Measurements from ENCODE around the gene CCDC78.

CCDC78 gene

DNA sequence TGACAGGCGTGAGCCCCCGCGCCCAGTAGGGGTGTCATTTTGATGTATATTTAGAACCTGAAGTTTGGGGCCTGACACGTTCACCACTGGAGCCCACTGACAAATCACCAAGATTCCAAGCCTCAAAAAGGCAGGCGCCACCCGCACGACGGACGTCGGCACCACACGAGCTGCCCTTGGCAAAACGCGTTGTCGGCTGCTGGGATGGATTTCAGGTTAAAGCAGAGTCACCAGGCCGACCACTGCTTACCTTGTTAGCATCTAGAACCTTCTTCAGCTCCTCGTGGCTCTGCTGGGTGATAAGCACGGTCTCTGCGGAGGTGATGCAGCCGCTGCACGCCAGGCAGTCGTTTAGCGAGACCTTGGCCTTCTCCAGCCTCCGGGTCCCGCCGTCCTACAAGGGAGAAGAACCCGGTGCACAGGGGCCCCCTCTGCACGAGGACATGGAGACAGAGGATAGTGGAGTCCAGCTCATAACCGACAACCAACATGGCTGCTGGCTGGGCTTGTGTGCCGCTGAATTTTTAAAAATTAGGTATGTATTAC is 10.8 kb upstream of the CCDC78 start:
- H3K4me1 ChIP-seq (ENCODE audit: insufficient read depth, low read length): peaks cover 6% of the 10 kb centered on the region; the same call in 1 of the 2 replicates
- no peak overlapping the region for H3K9ac ChIP-seq (ENCODE audit: low read depth, low read length)
- no peaks in the 10 kb centered on the region for H3K9me3 ChIP-seq (ENCODE audit: control insufficient read depth, insufficient read depth, low read length)
- H3K36me3 ChIP-seq (ENCODE audit: insufficient read depth, low read length): peaks cover 5% of the 10 kb centered on the region; the same call in 1 of the 2 replicates

DNA sequence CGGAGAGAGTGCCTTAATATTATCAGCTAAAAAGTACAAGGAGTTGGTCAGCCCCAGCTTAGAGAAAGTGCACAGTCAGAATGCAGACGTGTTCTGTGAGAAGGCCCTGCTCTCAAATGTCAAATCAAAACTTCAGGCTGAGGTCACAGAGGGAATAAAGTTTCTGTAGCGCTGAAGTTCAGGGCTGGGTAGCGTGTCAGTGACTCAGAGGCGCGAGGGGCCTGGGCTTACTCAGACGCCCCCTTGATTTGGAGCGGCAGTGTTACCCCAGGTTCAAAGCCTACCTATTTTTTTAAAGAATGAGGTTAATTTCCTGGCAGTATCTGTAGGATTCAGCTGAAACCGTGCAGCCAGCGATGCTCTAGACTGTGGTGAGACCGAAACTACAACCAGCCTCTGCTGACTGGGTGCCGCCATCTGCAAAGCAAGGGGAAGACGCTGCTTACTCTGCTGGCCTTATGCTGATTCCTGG is 9.8 kb upstream of the CCDC78 start:
- peaks cover 5% of the 10 kb centered on the region; the same call in 1 of the 2 replicates for H3K36me3 ChIP-seq (ENCODE audit: insufficient read depth, low read length)
- H3K9ac ChIP-seq (ENCODE audit: low read depth, low read length): no peak overlapping the region
- no peaks in the 10 kb centered on the region for H3K9me3 ChIP-seq (ENCODE audit: control insufficient read depth, insufficient read depth, low read length)
- H3K4me1 ChIP-seq (ENCODE audit: insufficient read depth, low read length): peaks cover 6% of the 10 kb centered on the region; the same call in 1 of the 2 replicates

DNA sequence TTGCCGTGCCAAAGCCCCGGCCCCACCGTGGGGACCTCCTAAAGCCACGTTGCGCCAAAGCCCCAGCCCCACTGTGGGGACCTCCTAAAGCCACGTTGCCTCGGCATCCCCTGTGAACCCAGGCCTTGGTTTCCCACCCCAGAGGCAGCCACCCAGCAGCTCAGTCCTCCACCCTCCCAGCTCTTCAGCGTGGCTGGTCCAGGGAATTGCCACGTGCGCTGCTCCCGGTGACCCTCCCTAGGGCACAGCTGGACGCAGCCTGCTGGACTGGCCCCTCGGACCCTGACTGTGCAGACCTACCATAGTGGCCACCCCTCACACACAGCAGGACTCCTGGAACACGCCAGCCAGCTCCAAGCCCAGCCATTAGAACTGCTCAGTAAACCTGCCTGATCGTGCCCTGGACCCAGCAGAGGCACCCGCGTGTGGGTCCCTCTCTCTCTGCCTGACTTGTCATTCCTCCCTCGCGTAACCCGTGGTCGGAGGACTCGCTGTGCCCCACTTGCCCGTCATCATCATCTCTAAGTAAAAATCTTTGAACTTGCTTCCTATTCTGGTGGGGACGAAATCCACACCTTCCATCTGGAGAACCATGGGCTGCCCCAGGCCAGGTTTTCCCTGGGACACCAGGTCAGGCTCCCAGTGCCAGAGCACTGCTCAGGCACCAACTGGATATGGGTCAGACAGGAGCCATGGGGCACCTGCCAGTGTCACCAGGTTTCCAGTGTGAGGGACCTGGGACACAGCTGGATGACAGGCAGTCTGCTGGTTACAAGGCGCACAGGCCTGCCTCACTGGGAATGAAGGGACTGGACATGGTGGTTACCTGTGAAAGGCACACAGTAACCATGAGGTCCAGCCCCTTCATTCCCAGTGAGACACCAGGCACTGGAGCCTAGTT is 9.0 kb upstream of the CCDC78 start:
- H3K4me1 ChIP-seq (ENCODE audit: insufficient read depth, low read length): peaks cover 6% of the 10 kb centered on the region; the same call in 1 of the 2 replicates
- peaks cover 5% of the 10 kb centered on the region; the same call in 1 of the 2 replicates for H3K36me3 ChIP-seq (ENCODE audit: insufficient read depth, low read length)
- no peak overlapping the region for H3K9ac ChIP-seq (ENCODE audit: low read depth, low read length)
- H3K9me3 ChIP-seq (ENCODE audit: control insufficient read depth, insufficient read depth, low read length): no peaks in the 10 kb centered on the region

DNA sequence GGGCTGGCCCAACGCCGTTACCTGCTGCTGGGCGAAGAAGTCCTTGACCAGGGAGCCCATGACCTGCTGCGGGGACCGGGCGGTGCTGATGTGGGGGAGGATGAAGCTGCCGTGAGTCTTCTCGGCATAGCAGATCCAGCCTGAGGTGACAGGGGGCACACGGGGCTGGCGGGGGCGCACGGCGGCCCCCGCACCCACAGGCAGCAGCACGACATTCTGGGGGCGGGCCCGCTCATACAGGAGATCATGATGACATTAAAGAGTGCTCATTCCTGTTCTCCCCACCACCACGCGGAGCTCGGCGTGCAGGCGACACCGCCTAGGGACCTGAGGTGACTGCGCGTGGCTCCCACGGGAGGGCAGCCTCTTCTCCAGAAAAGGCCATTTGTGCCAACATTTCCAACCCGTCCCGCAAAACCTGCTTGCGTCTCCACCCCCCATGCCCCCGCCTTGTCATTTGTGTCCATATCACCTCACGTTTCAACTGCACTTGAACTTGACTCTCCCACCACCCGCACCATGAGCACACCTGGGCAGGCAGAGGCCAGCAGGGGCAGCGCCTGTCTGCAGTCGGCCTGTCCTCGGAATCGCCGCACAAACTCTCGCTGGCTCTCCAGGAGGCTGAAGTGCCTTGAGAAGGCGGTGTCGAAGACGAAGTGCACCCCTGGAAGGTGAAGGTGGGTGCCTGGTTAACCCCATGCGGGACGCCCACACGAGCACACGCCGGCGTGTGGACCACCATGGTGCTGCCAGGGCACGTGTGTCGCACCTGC is 8.2 kb upstream of the CCDC78 start:
- Histone ChIP-seq H3K9ac (ENCODE audit: low read depth, low read length) (no peak overlapping the region), H3K36me3 (ENCODE audit: insufficient read depth, low read length) (peaks cover 5% of the 10 kb centered on the region; the same call in 1 of the 2 replicates), H3K4me1 (ENCODE audit: insufficient read depth, low read length) (peaks cover 3% of the 10 kb centered on the region; the same call in 1 of the 2 replicates), H3K9me3 (ENCODE audit: control insufficient read depth, insufficient read depth, low read length) (no peaks in the 10 kb centered on the region)

DNA sequence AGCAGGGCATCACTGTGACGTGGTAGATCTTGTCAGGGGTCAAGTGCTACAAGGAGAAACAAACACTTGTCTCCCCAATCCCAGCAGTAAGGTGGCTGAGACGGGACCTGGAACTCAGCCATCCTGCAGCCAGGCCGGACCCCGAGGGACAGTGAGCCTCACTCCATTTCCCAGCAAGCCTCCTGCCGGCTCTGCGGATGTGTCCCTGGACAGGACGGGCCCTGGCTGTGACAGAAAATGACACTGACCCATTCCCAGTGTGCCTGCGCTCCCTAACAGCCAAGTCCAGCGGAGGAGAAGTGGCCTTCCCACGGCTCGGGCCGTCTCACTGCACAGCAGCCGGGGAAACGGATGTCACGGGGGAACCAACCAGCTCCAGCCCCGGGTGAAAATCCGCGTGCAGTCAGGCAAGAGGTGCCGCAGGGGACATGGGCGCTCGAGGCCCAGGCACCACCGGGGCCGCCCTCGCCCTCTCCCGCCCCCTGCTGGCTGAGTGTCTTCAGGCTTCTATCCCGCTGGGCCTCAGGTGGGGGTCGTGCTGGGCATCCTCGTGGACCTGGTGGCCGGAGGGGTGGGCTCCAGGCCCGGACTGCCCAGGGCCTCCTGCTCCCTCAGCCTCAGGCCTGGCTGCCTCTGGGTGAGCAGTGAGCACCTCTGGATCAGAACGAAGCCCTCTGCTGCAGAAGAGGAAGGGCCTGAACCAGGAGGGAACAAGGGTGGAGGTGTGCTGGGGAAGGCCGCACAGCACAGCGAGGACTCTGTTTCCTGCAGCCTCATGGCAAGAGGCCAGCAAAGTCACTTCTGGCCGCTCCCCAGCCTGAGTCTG is 7.4 kb upstream of the CCDC78 start:
- no peaks in the 10 kb centered on the region for H3K9me3 ChIP-seq (ENCODE audit: control insufficient read depth, insufficient read depth, low read length)
- H3K9ac ChIP-seq (ENCODE audit: low read depth, low read length): no peak overlapping the region
- H3K4me1 ChIP-seq (ENCODE audit: insufficient read depth, low read length): peaks cover 3% of the 10 kb centered on the region; the same call in 1 of the 2 replicates
- peaks cover 5% of the 10 kb centered on the region; the same call in 1 of the 2 replicates for H3K36me3 ChIP-seq (ENCODE audit: insufficient read depth, low read length)

DNA sequence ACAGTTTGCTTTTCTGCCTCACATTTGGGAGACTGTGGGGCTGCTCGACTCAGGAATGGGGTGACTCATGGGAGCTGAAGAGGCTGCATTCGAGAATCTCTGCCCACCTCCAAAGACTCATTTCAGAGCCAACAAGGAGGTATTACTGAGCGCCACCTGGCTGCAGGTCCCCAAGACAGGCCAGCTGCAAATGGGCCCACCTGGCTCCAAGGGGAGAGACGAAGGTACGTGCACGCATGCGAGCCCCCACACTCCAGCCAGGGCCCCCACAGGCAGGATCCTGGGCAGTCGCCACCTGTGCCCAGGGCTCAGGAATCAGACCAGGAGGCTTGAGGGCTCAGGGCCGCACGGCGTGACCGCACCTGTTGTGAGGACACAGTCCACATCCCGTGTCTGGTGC is 6.7 kb upstream of the CCDC78 start:
- peaks cover 3% of the 10 kb centered on the region; the same call in 1 of the 2 replicates for H3K4me1 ChIP-seq (ENCODE audit: insufficient read depth, low read length)
- H3K9me3 ChIP-seq (ENCODE audit: control insufficient read depth, insufficient read depth, low read length): no peaks in the 10 kb centered on the region
- no peak overlapping the region for H3K9ac ChIP-seq (ENCODE audit: low read depth, low read length)
- H3K36me3 ChIP-seq (ENCODE audit: insufficient read depth, low read length): peaks cover 5% of the 10 kb centered on the region; the same call in 1 of the 2 replicates

DNA sequence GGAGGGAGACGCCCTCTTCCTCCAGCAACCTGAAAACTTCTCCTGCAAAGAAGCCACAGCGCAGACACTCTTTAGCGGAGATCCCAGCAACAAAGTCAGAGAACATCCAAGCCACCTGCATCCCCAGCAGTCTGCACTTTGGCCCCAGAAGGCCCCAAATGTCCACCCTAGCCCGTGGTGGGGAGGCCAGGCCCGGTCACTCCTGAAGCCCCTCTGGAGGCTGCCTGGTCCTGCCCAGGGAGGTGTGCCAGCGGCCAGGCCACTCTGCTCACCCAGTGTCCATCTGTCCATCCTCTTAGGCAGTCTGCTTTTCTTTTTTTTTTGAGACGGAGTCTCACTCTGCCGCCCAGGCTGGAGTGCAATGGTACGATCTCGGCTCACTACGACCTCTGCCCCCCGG is 6.1 kb upstream of the CCDC78 start:
- peaks cover 5% of the 10 kb centered on the region; the same call in 1 of the 2 replicates for H3K36me3 ChIP-seq (ENCODE audit: insufficient read depth, low read length)
- no peak overlapping the region for H3K9ac ChIP-seq (ENCODE audit: low read depth, low read length)
- no peaks in the 10 kb centered on the region for H3K9me3 ChIP-seq (ENCODE audit: control insufficient read depth, insufficient read depth, low read length)
- 0 out of 2 replicates have a peak, but pooled peaks cover 2% of the 10 kb centered on the region for H3K4me1 ChIP-seq (ENCODE audit: insufficient read depth, low read length)

DNA sequence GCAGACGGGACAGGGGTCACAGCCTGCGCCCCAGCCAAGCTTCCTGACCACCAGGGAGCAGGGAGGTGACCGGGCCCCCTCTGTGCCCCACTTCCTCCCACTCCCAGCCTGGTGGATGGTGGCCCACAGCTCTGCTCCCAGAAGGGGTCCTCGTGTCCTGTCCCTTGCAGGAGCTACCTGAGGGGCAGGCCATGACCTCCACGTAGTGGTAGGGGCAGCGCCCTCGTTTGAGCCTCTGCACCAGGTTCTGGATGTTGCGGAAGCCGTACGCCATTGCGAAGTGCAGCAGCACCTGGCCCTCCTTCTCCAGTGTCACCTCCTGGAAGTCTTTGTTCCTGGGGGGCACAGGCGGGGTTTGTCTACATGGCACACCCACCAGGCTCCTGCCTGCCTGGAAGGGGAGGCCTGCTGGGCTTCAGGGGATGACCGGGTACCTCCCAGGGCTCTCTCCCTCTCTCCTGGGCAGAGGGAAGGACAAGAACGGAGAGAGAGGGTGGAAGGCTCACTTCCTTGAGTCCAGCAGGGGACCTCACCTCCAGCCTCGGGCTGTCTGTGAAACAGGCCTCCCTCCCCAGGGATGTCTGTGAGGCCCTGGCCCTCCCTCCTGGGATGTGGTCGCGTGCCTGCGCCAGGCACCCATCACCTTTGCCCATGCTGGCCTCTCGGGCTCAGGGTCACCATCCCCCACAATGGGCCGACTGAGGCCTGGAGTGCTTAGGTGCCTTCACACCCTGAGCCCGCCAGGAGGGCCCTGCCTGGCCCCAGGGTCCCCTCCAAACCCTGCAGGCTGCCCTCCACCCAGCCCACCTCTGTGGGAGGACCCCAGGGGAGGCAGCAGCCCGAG is 4.6 kb upstream of the CCDC78 start:
- H3K9ac ChIP-seq (ENCODE audit: low read depth, low read length): no peak overlapping the region
- H3K9me3 ChIP-seq (ENCODE audit: control insufficient read depth, insufficient read depth, low read length): no peaks in the 10 kb centered on the region
- no peaks in the 10 kb centered on the region; the same call in 1 of the 2 replicates for H3K4me1 ChIP-seq (ENCODE audit: insufficient read depth, low read length)
- H3K36me3 ChIP-seq (ENCODE audit: insufficient read depth, low read length): no peaks in the 10 kb centered on the region

DNA sequence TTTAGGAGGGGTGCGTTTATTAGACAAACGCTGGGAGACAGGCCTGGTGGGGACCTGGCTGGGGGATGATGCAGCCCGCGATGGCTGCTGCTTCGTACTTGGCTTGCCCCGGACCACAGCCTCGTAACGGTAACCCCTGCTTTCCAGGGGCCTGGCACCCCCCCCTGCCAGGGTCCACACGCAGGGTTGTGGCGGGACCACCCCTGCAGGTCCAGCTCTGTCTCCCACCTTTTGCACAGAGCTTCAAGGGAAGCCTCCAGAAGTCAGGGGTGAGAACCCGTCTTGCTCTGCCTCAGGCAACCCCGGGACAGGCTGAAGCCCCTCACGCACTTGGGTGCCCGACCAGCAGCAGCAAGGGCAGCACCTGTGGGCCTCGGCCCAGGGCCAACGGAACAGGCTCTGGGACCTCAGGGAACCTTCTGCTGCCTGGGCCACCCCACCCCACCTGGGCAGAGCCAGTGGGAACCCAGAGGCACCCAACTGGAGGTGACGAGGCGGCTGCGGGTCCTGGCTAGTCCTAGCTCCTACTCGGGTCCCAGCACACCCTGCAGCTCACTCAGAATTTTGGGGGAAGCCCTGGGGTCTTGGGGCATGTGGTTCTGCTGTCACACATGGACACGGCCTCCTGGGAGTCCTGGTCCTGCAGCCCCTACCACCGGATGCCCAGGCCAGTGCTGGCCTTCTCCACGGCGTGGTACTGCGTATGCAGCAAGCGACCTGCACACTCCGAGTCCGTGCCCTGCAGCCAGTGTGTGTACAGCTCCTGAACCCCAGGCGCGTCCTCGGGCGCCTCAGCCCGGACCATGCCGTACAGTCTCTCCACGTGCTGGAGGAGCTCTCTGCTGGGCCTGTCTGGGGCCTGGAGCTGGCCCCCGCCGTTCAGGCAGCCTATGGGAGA is 3.8 kb upstream of the CCDC78 start:
- no peak overlapping the region for H3K9ac ChIP-seq (ENCODE audit: low read depth, low read length)
- H3K36me3 ChIP-seq (ENCODE audit: insufficient read depth, low read length): no peaks in the 10 kb centered on the region

DNA sequence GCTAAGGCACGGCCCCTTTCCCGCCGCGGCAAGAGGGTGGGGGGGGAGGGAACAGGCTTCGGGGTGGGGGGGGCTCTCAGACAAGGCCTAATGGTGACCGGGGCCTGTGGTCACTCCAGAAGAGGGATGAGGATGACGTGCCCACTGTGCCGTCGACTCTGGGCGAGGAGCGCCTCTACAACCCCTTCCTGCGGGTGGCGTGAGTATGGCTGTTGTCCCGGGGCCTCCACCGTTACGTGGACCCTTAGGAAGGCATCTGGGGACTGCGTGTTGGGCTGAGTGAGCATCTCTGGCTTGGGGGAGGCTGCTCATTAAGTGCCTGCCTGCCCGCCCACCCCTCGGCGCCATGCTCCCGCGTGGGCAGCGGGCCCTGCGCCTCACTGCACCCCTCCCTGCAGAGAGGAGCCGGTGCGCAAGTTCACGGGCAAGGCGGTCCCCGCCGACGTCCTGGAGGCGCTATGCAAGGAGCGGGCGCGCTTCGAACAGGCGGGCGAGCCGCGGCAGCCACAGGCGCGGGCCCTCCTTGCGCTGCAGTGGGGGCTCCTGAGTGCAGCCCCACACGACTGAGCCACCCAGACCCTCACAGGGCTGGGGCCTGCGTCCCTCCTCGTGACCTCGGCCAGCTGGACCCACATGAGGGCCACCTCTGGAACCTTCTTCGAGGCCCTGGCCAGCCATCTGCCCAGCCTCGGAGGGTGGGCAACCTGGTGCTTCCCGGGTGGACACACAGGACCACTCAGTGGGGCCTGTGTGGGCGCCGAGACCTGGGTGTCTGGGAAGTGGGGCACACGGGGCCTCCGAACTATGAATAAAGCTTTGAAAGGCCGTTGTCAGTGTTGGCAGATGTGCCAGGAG is 2.9 kb upstream of the CCDC78 start:
- peak overlapping the region; percentile 77; the same call in 1 of the 2 replicates for H3K9ac ChIP-seq (ENCODE audit: low read depth, low read length)
- H3K36me3 ChIP-seq (ENCODE audit: insufficient read depth, low read length): no peaks in the 10 kb centered on the region
- H3K4me1 ChIP-seq (ENCODE audit: insufficient read depth, low read length): no peaks in the 10 kb centered on the region; the same call in 1 of the 2 replicates
- no peaks in the 10 kb centered on the region for H3K9me3 ChIP-seq (ENCODE audit: control insufficient read depth, insufficient read depth, low read length)

More for the DNA sequence above, 3.8 kb upstream of the CCDC78 start:
- Histone ChIP-seq H3K9me3 (ENCODE audit: control insufficient read depth, insufficient read depth, low read length) (no peaks in the 10 kb centered on the region), H3K4me1 (ENCODE audit: insufficient read depth, low read length) (no peaks in the 10 kb centered on the region; the same call in 1 of the 2 replicates)

DNA sequence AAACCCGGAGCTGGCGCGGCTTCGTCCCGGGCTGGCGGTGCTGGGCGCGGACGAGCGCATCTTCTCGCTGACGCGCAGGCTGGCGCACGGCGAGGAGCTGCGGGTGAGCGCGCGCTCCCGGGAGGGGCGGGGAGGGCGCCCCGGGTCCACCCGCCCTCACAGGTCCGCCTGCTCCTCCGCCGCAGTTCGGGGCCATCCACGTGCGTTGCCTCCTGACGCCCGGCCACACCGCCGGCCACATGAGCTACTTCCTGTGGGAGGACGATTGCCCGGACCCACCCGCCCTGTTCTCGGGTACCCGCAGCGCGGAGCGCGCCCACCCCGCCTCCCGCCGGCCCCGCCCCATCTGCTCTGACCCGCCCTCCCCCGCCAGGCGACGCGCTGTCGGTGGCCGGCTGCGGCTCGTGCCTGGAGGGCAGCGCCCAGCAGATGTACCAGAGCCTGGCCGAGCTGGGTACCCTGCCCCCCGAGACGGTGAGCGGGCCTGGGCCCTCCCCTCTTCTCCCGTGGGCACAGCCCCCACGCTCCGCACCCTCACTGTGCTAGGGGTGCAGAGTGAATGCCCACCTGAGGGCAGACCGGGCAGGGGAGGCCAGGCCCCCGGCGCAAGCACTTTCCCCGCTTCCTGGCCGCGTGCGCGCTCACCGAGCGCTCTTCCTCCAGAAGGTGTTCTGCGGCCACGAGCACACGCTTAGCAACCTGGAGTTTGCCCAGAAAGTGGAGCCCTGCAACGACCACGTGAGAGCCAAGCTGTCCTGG is 2.1 kb upstream of the CCDC78 start:
- peak overlapping the region; percentile 77 for H3K9ac ChIP-seq (ENCODE audit: low read depth, low read length)
- no peaks in the 10 kb centered on the region for H3K36me3 ChIP-seq (ENCODE audit: insufficient read depth, low read length)
- H3K4me1 ChIP-seq (ENCODE audit: insufficient read depth, low read length): no peaks in the 10 kb centered on the region; the same call in 1 of the 2 replicates
- no peaks in the 10 kb centered on the region for H3K9me3 ChIP-seq (ENCODE audit: control insufficient read depth, insufficient read depth, low read length)
